OCI-LY1 (cell line): ENCODE data around the gene MSMB.

ENCODE experiments used
- EZH2 ChIP-seq: fragments of 200-600 bp; sonication (generic), shearing (Covaris generic); IDR thresholded peaks from 2 replicates; pipeline ENCODE4 v1.8.0; 2017; ENCODE audit warnings: borderline replicate concordance, mixed run types, mild to moderate bottlenecking, antibody characterized with exemption, low read length, moderate library complexity, mixed read lengths
- TF ChIP-seq, protein P1 (sequence below): fragments of 200-600 bp; sonication (generic), shearing (Covaris generic); IDR thresholded peaks from 2 replicates; pipeline ENCODE4 v1.5.1; 2017; ENCODE audit warnings: mild to moderate bottlenecking, antibody characterized with exemption, low read length, moderate library complexity, mixed read lengths

DNA sequence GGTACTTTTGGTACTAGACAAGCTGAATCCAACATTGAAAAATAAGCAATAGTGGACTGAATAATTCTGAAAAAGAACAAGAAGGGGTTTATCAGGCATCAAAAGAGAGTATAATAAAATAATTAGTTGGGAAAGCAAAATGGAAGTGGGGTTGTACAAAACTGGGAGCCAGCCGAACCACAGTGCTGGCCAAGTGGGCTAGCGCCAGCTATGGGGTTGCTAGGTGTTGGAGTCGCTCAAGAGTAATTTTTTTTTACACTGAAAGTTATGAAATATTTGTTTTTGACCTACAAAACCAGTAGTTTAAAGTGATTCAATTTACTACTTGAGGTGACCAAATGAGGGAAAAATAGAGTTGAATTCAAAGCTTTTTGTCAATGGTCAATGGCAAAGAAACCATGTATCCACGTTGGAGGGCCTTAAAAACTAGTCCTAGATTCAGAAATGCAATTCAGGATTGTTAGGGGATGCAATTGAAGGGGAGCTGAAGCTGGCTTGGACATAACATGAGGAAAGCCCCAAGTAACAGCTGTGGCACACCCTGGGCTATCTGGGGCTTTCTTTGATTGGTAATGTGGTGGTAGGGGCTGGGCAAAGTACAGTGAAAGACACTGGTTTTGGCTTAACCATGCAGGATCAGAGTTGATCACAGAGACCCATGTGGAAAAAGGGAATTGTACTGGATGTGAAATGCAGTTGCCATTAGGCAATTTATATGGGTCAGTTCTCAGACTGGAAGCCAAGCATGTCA lies 28.3 kb upstream of the MSMB start:
- TF ChIP-seq EZH2 = no peak
- TF ChIP-seq, protein P1, sequence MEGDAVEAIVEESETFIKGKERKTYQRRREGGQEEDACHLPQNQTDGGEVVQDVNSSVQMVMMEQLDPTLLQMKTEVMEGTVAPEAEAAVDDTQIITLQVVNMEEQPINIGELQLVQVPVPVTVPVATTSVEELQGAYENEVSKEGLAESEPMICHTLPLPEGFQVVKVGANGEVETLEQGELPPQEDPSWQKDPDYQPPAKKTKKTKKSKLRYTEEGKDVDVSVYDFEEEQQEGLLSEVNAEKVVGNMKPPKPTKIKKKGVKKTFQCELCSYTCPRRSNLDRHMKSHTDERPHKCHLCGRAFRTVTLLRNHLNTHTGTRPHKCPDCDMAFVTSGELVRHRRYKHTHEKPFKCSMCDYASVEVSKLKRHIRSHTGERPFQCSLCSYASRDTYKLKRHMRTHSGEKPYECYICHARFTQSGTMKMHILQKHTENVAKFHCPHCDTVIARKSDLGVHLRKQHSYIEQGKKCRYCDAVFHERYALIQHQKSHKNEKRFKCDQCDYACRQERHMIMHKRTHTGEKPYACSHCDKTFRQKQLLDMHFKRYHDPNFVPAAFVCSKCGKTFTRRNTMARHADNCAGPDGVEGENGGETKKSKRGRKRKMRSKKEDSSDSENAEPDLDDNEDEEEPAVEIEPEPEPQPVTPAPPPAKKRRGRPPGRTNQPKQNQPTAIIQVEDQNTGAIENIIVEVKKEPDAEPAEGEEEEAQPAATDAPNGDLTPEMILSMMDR = no peak
